Activated B cell treated with CpG ODN at 0.5 μM for 24 hours (primary cell): ENCODE measurements around the gene TSHZ1. TPM values are rescaled to one million over a fixed set of nuclear protein-coding genes. Genes with fewer than 3 reads are reported as not detected.

Source experiments
- ATAC-seq: fragments of 200-7000 bp; cut with Tn5 transposase; one replicate; pipeline ENCODE4 v1.10.0; 2021; ENCODE audit warnings: low read depth, mild to moderate bottlenecking, moderate library complexity
- CTCF ChIA-PET: fragments of 350-600 bp; sonication (Branson Sonifier 250); formaldehyde crosslinking; loops from one replicate; lab custom pipeline; 2021; ENCODE audit warnings: antibody characterized with exemption; lab: Charles Lee
- POLR2A ChIA-PET: fragments of 350-600 bp; sonication (Branson Sonifier 250); formaldehyde crosslinking; loops from one replicate; lab custom pipeline; 2021; ENCODE audit warnings: antibody characterized with exemption; lab: Charles Lee
- DNase-seq: peaks from one replicate; pipeline ENCODE4 v3.0.0; 2022
- H3K27ac Mint-ChIP-seq: one replicate; pipeline ENCODE4 v1.8.0; 2020; ENCODE audit warnings: mixed read lengths
- H3K27me3 Mint-ChIP-seq: one replicate; pipeline ENCODE4 v1.8.0; 2021; ENCODE audit warnings: mixed read lengths
- H3K36me3 Mint-ChIP-seq: one replicate; pipeline ENCODE4 v1.8.0; 2021; ENCODE audit warnings: low read depth, mixed read lengths
- H3K4me1 Mint-ChIP-seq: one replicate; pipeline ENCODE4 v1.8.0; 2021; ENCODE audit warnings: mixed read lengths
- H3K4me3 Mint-ChIP-seq: one replicate; pipeline ENCODE4 v1.8.0; 2020; ENCODE audit warnings: mild to moderate bottlenecking, mixed read lengths
- H3K9me3 Mint-ChIP-seq: one replicate; pipeline ENCODE4 v1.8.0; 2020; ENCODE audit warnings: mixed read lengths
- CTCF ChIP-seq: fragments of 200-600 bp; IDR thresholded peaks from one replicate; pipeline ENCODE4 v1.8.0; 2022; ENCODE audit warnings: antibody characterized with exemption, mild to moderate bottlenecking
- intact Hi-C: fragments of 100-400 bp; cut with micrococcal nuclease; formaldehyde crosslinking; loops from one replicate; pipeline ENCODE4 v1.15.1; 2024
- total RNA-seq: library from RNA; stranded (reverse); gene quantifications from 2 replicates; pipeline ENCODE4 v1.2.3, GENCODE V29; 2022

TSHZ1 gene
- total RNA-seq, 1 donor from 2014 or later = 8.6 TPM

GRCh38 chr18:75234901-75235300 lies 24.3 kb downstream of the TSHZ1 start:
- no peak overlapping the region for H3K27ac Mint-ChIP-seq
- no peak for TF ChIP-seq CTCF
- peaks cover 4% of the 10 kb centered on the region for H3K36me3 Mint-ChIP-seq
- DNase-seq (no peak), ATAC-seq (no peak)
- H3K4me1 Mint-ChIP-seq = peaks cover 3% of the 10 kb centered on the region
- CTCF ChIA-PET = no interaction called here
- intact Hi-C loops = no loop called here
- H3K4me3 Mint-ChIP-seq = no peak overlapping the region
- no peaks in the 10 kb centered on the region for H3K27me3 Mint-ChIP-seq
- no peaks in the 10 kb centered on the region for H3K9me3 Mint-ChIP-seq
- POLR2A ChIA-PET = no interaction called here

GRCh38 chr18:75235896-75236295 lies 25.3 kb downstream of the TSHZ1 start:
- Mint-ChIP-seq H3K4me3 (no peak overlapping the region), H3K27ac (no peak overlapping the region), H3K27me3 (no peaks in the 10 kb centered on the region), H3K4me1 (peaks cover 3% of the 10 kb centered on the region), H3K9me3 (no peaks in the 10 kb centered on the region), H3K36me3 (peaks cover 4% of the 10 kb centered on the region)
- no peak for DNase-seq
- CTCF ChIA-PET = no interaction called here
- no peak for ATAC-seq
- intact Hi-C loops = no loop called here
- POLR2A ChIA-PET = no interaction called here
- no peak for TF ChIP-seq CTCF

GRCh38 chr18:75238100-75238499 lies 27.5 kb downstream of the TSHZ1 start:
- Mint-ChIP-seq H3K27me3 (no peaks in the 10 kb centered on the region), H3K4me3 (no peak overlapping the region), H3K9me3 (no peaks in the 10 kb centered on the region), H3K36me3 (peaks cover 4% of the 10 kb centered on the region), H3K4me1 (peaks cover 3% of the 10 kb centered on the region), H3K27ac (no peak overlapping the region)
- intact Hi-C loops = no loop called here
- ChIA-PET POLR2A (no interaction called here), CTCF (no interaction called here)
- DNase-seq (no peak), ATAC-seq (no peak)
- no peak for TF ChIP-seq CTCF

GRCh38 chr18:75238786-75239185 lies 28.2 kb downstream of the TSHZ1 start:
- ChIA-PET CTCF (no interaction called here), POLR2A (no interaction called here)
- H3K27me3 Mint-ChIP-seq = no peaks in the 10 kb centered on the region
- DNase-seq (no peak), ATAC-seq (no peak)
- H3K4me3 Mint-ChIP-seq = no peak overlapping the region
- intact Hi-C loops = no loop called here
- no peaks in the 10 kb centered on the region for H3K9me3 Mint-ChIP-seq
- TF ChIP-seq CTCF = no peak
- H3K36me3 Mint-ChIP-seq = peaks cover 4% of the 10 kb centered on the region
- H3K27ac Mint-ChIP-seq = no peak overlapping the region
- H3K4me1 Mint-ChIP-seq = peaks cover 3% of the 10 kb centered on the region

- no peaks in the 10 kb centered on the region for H3K27me3 Mint-ChIP-seq
- peaks cover 3% of the 10 kb centered on the region for H3K4me1 Mint-ChIP-seq
- H3K27ac Mint-ChIP-seq = no peak overlapping the region
- TF ChIP-seq CTCF = no peak
- ATAC-seq = no peak
- peaks cover 4% of the 10 kb centered on the region for H3K36me3 Mint-ChIP-seq
- no peaks in the 10 kb centered on the region for H3K9me3 Mint-ChIP-seq
- DNase-seq = no peak
- POLR2A ChIA-PET = no interaction called here
- CTCF ChIA-PET = interaction anchor here (0.5 kb wide), 1 partner anchor 15 kb away, joined by 3 read pairs; no protein-coding TSS in a partner anchor
- H3K4me3 Mint-ChIP-seq = no peak overlapping the region
- intact Hi-C loops = no loop called here
Measured at GRCh38 chr18:75240433-75240832, 29.8 kb downstream of the TSHZ1 start.
